Right lobe of liver (tissue), 6 donors: ENCODE measurements around the gene EXPH5. TPM values are rescaled to one million over a fixed set of nuclear protein-coding genes. Genes with fewer than 3 reads are reported as not detected.

Experiments used
- ATAC-seq, 4 donors: fragments of 200-7000 bp; cut with Tn5 transposase; one replicate each; pipeline ENCODE4 v1.9.1; 2020; ENCODE audit warnings: mild to moderate bottlenecking in 4 of 4, moderate library complexity in 4 of 4
- DNase-seq, 3 donors: peaks; one replicate each; pipeline ENCODE4 v3.0.0-alpha.2; 2020
- H3K27ac ChIP-seq, 3 donors: fragments of 200-600 bp; one replicate each; pipeline ENCODE4 v1.8.0; 2022
- H3K27me3 ChIP-seq, 2 donors: fragments of 200-600 bp; one replicate each; pipeline ENCODE4 v1.8.0; 2022
- H3K36me3 ChIP-seq, 4 donors: fragments of 200-600 bp; sonication (generic) in 1 of 4; one replicate each; pipeline versions ENCODE4 v1.5.1 to v1.8.0; 2017 to 2022; ENCODE audit warnings: control low read depth in 1 of 4
- H3K4me1 ChIP-seq, 4 donors: fragments of 200-600 bp; sonication (generic) in 1 of 4; one replicate each; pipeline versions ENCODE4 v1.5.1 to v1.8.0; 2017 to 2022; ENCODE audit warnings: control low read depth in 1 of 4
- H3K4me3 ChIP-seq, 3 donors: fragments of 200-600 bp; one replicate each; pipeline ENCODE4 v1.8.0; 2022
- H3K9me3 ChIP-seq, 4 donors: fragments of 200-600 bp; sonication (generic) in 1 of 4; one replicate each; pipeline versions ENCODE4 v1.5.1 to v1.8.0; 2017 to 2022; ENCODE audit warnings: control low read depth in 1 of 4
- CTCF ChIP-seq, 4 donors: fragments of 200-600 bp in 3 of 4; fragments of 450-650 bp in 1 of 4; IDR thresholded peaks; one replicate each; pipeline versions ENCODE4 v1.5.1 to v1.8.0; 2016 to 2022; ENCODE audit warnings: antibody characterized with exemption in 4 of 4, mild to moderate bottlenecking in 2 of 4
- POLR2A ChIP-seq: fragments of 450-650 bp; IDR thresholded peaks from one replicate; pipeline ENCODE4 v1.6.1; 2017; ENCODE audit warnings: antibody characterized with exemption, mild to moderate bottlenecking
- WGBS: methylation state at CpG from one replicate; pipeline ENCODE4 v1.1.6; 2018; ENCODE audit warnings: low coverage, low lambda C conversion rate; ENCODE audit not compliant: insufficient coverage; ENCODE audit errors: missing lambda C conversion rate; 5-methylcytosine and 5-hydroxymethylcytosine counted together
- intact Hi-C, 2 donors: fragments of 100-400 bp; cut with DNase I; formaldehyde crosslinking; loops; one replicate each; pipeline versions ENCODE4 v1.11.2 to v1.14.1; 2022
- total RNA-seq, 6 experiments: library from RNA; depleted of rRNA in 2 of 6; stranded (reverse); fragments of >200 nt in 2 of 6; fragmentation: NEBNext Ultra II Directional in 3 of 6; extraction: Animal tissue kit (Norgen Biotek cat#: 25700) in 3 of 6; gene quantifications; one replicate each; pipeline versions ENCODE4 v1.1.0 to v1.2.4, GENCODE V29; 2016 to 2023
- donor health status: DM: no; HTN: yes; CAD: no.
- donor health status: DM: no; HTN: no; CAD: no.
- donor health status: DM: no; HTN: no; CAD: no.
- donor health status: DM: no; HTN: yes; CAD: no.
- donor health status: DM: no; HTN: yes; CAD: no.

EXPH5 gene
- total RNA-seq, 6 experiments from 2014 or later = 8.3 to 12.4 (median 10.2) TPM

- H3K4me3 ChIP-seq = no peak overlapping the region
- no peaks in the 10 kb centered on the region for H3K27me3 ChIP-seq
- DNase-seq = no peak
- TF ChIP-seq CTCF (IDR thresholded peaks at IDR 0.05) = no peak
- H3K4me1 ChIP-seq = peaks cover 0 to 21% (median 6%) of the 10 kb centered on the region in 4 donors
- no peaks in the 10 kb centered on the region for H3K9me3 ChIP-seq
- 49% methylated on average over 2 of the region's 2 CpGs for WGBS
- intact Hi-C loops = no loop called here
- H3K27ac ChIP-seq = no peak overlapping the region
- no peaks in the 10 kb centered on the region for H3K36me3 ChIP-seq
- no peak for ATAC-seq
These were observed 37.5 kb downstream of the EXPH5 start for GRCh38 chr11:108556019-108556418.

DNA sequence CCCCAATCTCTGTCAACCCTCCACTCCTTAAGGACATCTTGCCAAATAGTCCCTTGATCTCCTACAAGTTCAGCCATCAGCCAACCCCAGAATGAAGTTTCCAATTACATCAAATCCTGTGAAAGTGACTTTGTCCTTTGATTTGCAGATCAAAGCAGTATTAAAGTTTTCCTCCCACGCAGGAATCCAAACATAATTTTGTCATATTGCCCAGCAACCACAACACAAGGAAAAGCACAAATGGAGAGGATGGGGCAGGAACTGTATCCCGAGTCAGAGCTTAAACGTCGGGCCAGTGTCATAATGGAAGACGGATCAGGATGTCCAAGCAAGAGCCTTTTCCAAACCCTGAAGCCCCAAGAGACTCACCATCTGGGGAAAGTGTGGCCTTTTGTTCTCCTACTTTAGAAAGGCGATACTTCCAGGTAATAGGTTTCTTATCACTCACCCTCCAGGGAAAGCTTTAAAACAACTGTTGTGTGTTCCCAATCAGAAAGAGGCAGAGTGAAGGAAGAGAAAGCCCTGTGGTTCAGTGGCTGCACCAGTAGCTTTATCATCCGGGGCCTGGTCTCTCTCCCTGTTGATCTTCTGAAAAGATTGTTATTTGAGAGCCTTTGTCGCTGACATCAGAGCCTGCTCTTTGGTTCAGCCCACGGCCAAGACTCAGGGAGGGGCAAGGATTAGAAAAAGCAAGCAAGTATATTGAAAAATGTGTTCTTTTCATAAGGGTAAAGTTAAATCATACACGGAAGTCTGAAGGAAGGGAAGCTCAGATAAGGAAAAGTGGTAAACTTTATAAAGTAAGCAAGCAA is 41.7 kb downstream of the EXPH5 start:
- Histone ChIP-seq H3K36me3 (no peaks in the 10 kb centered on the region), H3K4me1 (peaks cover 0 to 31% (median 12%) of the 10 kb centered on the region in 4 donors), H3K27ac (peak overlapping the region in 2 of 3 donors; percentile 17 to 45), H3K9me3 (no peaks in the 10 kb centered on the region), H3K4me3 (no peak overlapping the region), H3K27me3 (no peaks in the 10 kb centered on the region)
- intact Hi-C loops = no loop called here
- 25% methylated on average over 10 of the region's 10 CpGs for WGBS
- no peak for TF ChIP-seq POLR2A
- TF ChIP-seq CTCF (IDR thresholded peaks at IDR 0.05) = no peak
- DNase-seq (no peak), ATAC-seq (peak; percentile 58 to 84 (median 74))

DNA sequence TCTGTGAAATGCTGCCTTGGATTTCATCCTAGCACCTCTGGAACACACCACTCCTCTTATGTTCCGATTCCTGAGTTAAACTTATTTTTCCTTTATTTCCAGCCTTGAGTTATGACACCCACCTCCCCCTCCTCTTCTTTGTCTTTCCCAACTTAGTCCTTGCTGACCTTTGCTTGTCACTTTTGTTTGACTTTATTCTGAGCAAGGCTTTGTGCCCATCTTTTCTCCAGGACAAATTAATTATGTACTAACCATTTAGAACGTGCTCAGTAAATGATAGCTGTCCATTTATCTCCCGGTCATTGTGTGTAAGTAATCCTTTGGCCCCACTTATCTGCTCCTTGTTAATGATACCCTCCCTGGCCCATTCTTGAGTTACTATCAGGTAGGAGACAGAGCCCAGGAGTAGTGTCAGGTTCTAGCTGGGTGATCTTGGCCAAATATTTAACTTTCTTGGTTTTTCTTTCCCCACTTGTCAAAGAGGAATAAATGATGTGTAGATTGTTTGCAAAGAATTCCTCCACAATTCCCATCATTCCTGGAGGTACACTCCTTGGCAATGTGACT is 44.2 kb downstream of the EXPH5 start:
- peak overlapping the region in 1 of 3 donors; percentile 13 for H3K27ac ChIP-seq
- no peak for TF ChIP-seq POLR2A
- no peak for TF ChIP-seq CTCF (IDR thresholded peaks at IDR 0.05)
- no peaks in the 10 kb centered on the region for H3K9me3 ChIP-seq
- H3K4me3 ChIP-seq = no peak overlapping the region
- DNase-seq = no peak
- no peaks in the 10 kb centered on the region for H3K36me3 ChIP-seq
- 32% methylated on average over 3 of the region's 3 CpGs for WGBS
- no peaks in the 10 kb centered on the region for H3K27me3 ChIP-seq
- ATAC-seq = peak; percentile 23 to 60 (median 35)
- intact Hi-C loops = no loop called here
- peaks cover 0 to 31% (median 12%) of the 10 kb centered on the region in 4 donors for H3K4me1 ChIP-seq

DNA sequence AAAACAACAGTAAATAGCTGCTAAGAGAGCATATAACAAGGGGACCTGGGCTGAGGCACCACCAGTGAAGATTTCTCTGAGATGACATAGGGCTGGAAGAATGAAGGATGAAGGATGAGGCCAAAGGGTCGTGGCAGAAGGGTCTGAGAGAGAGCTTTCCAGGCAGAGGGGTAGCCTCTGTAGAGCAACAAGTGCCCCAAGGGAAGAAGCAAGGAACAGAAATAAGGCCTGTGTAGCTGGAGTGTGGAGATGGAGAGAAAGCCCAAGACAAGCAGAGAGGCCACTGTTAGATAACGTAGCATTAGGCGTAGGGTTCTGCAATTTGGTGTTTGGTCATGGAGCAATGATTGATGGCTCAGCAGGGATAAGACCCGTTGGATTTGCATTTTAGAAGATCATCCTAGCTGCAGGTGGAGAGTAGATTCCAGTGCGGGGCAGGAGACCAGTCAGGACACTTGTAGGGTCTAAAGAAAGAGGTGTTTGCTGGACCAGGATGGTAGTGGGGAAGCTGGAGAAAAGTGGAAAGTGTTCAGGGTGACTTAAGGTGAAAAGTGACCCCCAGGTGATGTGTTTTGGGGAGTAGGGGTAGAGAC is 47.6 kb downstream of the EXPH5 start:
- Histone ChIP-seq H3K4me1 (peaks cover 0 to 18% (median 6%) of the 10 kb centered on the region in 4 donors), H3K4me3 (no peak overlapping the region), H3K27me3 (no peaks in the 10 kb centered on the region), H3K9me3 (no peaks in the 10 kb centered on the region), H3K36me3 (no peaks in the 10 kb centered on the region), H3K27ac (no peak overlapping the region)
- 78% methylated on average over 5 of the region's 5 CpGs for WGBS
- TF ChIP-seq CTCF (IDR thresholded peaks at IDR 0.05) (no peak), POLR2A (no peak)
- DNase-seq (no peak), ATAC-seq (no peak)
- intact Hi-C loops = no loop called here
